GM10248 (cell line): ENCODE data around the gene CFAP53.

ENCODE experiments used
- CTCF ChIA-PET: fragments of 300-600 bp; sonication (Branson Sonifier 250); formaldehyde crosslinking; extraction: SDS; loops from one replicate; lab custom pipeline; 2021; ENCODE audit warnings: antibody characterized with exemption; lab: Yijun Ruan, JAX
- POLR2A ChIA-PET: fragments of 350-650 bp; sonication (Branson Sonifier 250); formaldehyde crosslinking; extraction: SDS; loops from one replicate; lab custom pipeline; 2020; ENCODE audit warnings: antibody characterized with exemption; lab: Yijun Ruan, JAX
- DNase-seq: peaks from one replicate; pipeline ENCODE4 v3.0.0; 2012; ENCODE audit errors: extremely low spot score
- CTCF ChIP-seq: IDR thresholded peaks from 2 replicates; pipeline ENCODE4 v1.5.1; 2012; ENCODE audit warnings: mild to moderate bottlenecking, low read depth; ENCODE audit errors: extremely low read depth, missing control alignments, control extremely low read depth

The CFAP53 gene

GRCh38 chr18:50186385-50186784, 79.9 kb downstream of the CFAP53 start:
- ChIA-PET CTCF (interaction anchor here (0.9 to 3.9 kb wide), 4 partner anchors 9 to 171 kb away, joined by 3 to 20 read pairs (median 4); partner anchors contain the start of gene MYO5B), POLR2A (no interaction called here)
- no peak for DNase-seq
- TF ChIP-seq CTCF, result no peak

- CTCF ChIA-PET, result interaction anchor here (1.3 to 3.9 kb wide), 2 partner anchors 12 to 19 kb away, joined by 4 to 20 read pairs; partner anchors contain the start of gene MYO5B
- POLR2A ChIA-PET, result no interaction called here
- TF ChIP-seq CTCF, result no peak
- DNase-seq, result no peak
Measured at GRCh38 chr18:50183556-50183955, 82.7 kb downstream of the CFAP53 start.

GRCh38 chr18:50182511-50182910, 83.8 kb downstream of the CFAP53 start:
- DNase-seq, result no peak
- POLR2A ChIA-PET, result no interaction called here
- CTCF ChIA-PET, result no interaction called here
- no peak for TF ChIP-seq CTCF

- DNase-seq, result no peak
- ChIA-PET CTCF (interaction anchor here (1.5 kb wide), 1 partner anchor 9 kb away, joined by 3 read pairs; no protein-coding TSS in a partner anchor), POLR2A (no interaction called here)
- TF ChIP-seq CTCF, result no peak
Measured at GRCh38 chr18:50181590-50181989, 84.7 kb downstream of the CFAP53 start.

GRCh38 chr18:50179465-50179864, 86.8 kb downstream of the CFAP53 start:
- POLR2A ChIA-PET, result no interaction called here
- CTCF ChIA-PET, result no interaction called here
- TF ChIP-seq CTCF, result no peak
- DNase-seq, result no peak

- DNase-seq, result no peak
- ChIA-PET POLR2A (no interaction called here), CTCF (interaction anchor here (1.4 kb wide), 1 partner anchor 10 kb away, joined by 5 read pairs; no protein-coding TSS in a partner anchor)
- TF ChIP-seq CTCF, result no peak
Measured at GRCh38 chr18:50177294-50177992, 88.9 kb downstream of the CFAP53 start.
